Cardiac muscle cell (in vitro differentiated cells and primary cell): ENCODE measurements around the gene BAZ2A. TPM values are rescaled to one million over a fixed set of nuclear protein-coding genes. Genes with fewer than 3 reads are reported as not detected.

Experiments used
- DNase-seq, 2 donors: peaks; one replicate each; pipeline versions ENCODE4 v3.0.0 to v3.0.0-alpha.2; 2010 to 2017; ENCODE audit warnings: low read depth in 1 of 2, low spot score in 1 of 2
- H3K27ac ChIP-seq: fragments of 200-600 bp; sonication (generic); 2 replicates; pipeline ENCODE4 v1.5.1; 2016
- H3K27me3 ChIP-seq: fragments of 200-600 bp; sonication (generic); 2 replicates; pipeline ENCODE4 v1.6.0; 2016; ENCODE audit warnings: control low read depth
- H3K36me3 ChIP-seq: fragments of 200-600 bp; sonication (generic); 2 replicates; pipeline ENCODE4 v1.5.1; 2016; ENCODE audit warnings: control low read depth
- H3K4me1 ChIP-seq: fragments of 200-600 bp; sonication (generic); 2 replicates; pipeline ENCODE4 v1.8.1; 2017; ENCODE audit warnings: low read depth, mild to moderate bottlenecking, mixed run types
- H3K4me3 ChIP-seq: fragments of 200-600 bp; sonication (generic); 2 replicates; pipeline ENCODE4 v1.5.1; 2016; ENCODE audit warnings: mild to moderate bottlenecking
- H3K9me3 ChIP-seq: fragments of 200-600 bp; sonication (generic); 2 replicates; pipeline ENCODE4 v1.5.1; 2017; ENCODE audit warnings: low read depth, mild to moderate bottlenecking, control low read depth
- polyA plus RNA-seq: library from polyadenylated mRNA; unstranded; fragments of >200 nt; fragmentation: Nextera tagmentation; extraction: Ambion mirVana; gene quantifications from 2 replicates; pipeline ENCODE4 v1.2.1, GENCODE V29; 2016
- total RNA-seq: library from RNA; depleted of rRNA; stranded (reverse); fragments of >200 nt; gene quantifications from 2 replicates; pipeline ENCODE4 v1.2.3, GENCODE V29; 2016
- TF ChIP-seq, protein P1 (sequence below): IDR thresholded peaks from 2 replicates; pipeline ENCODE4 v1.5.1; 2012; ENCODE audit warnings: low read depth, mild to moderate bottlenecking, low read length

BAZ2A gene
- total and polyA plus RNA-seq, 2 experiments from 2014 or later, result 65.0 to 153 TPM

DNA sequence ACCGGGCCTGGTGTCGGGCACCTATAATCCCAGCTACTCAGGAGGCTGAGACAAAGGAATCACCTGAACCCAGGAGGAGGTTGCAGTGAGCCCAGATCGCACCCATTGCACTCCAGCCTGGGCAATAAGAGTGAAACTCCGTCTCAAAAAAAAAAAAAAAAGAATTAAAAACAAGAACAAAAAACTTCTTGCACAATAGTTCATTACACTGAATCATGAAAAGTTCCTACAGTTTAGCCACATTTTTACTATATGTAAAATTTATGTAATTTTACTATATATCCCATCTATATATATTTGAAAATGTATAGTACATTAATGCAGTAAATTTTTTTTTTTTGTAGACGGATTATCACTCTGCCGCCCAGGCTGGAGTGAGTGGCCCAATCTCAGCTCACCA lies 11.1 kb upstream of the BAZ2A start:
- peaks cover 65% of the 10 kb centered on the region for H3K36me3 ChIP-seq

GRCh38 chr12:56637621-56638020 lies 7.5 kb upstream of the BAZ2A start:
- H3K27ac ChIP-seq, result peak overlapping the region; percentile 88
- TF ChIP-seq, protein P1, sequence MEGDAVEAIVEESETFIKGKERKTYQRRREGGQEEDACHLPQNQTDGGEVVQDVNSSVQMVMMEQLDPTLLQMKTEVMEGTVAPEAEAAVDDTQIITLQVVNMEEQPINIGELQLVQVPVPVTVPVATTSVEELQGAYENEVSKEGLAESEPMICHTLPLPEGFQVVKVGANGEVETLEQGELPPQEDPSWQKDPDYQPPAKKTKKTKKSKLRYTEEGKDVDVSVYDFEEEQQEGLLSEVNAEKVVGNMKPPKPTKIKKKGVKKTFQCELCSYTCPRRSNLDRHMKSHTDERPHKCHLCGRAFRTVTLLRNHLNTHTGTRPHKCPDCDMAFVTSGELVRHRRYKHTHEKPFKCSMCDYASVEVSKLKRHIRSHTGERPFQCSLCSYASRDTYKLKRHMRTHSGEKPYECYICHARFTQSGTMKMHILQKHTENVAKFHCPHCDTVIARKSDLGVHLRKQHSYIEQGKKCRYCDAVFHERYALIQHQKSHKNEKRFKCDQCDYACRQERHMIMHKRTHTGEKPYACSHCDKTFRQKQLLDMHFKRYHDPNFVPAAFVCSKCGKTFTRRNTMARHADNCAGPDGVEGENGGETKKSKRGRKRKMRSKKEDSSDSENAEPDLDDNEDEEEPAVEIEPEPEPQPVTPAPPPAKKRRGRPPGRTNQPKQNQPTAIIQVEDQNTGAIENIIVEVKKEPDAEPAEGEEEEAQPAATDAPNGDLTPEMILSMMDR, result no peak

More for the DNA sequence above, 11.1 kb upstream of the BAZ2A start:
- H3K4me1 ChIP-seq, result peaks cover 20% of the 10 kb centered on the region
- DNase-seq, result no peak
- no peaks in the 10 kb centered on the region for H3K9me3 ChIP-seq
- no peak overlapping the region for H3K4me3 ChIP-seq
- peak overlapping the region; percentile 51 for H3K27ac ChIP-seq
- H3K27me3 ChIP-seq, result no peaks in the 10 kb centered on the region
- TF ChIP-seq, protein P1, result no peak

DNA sequence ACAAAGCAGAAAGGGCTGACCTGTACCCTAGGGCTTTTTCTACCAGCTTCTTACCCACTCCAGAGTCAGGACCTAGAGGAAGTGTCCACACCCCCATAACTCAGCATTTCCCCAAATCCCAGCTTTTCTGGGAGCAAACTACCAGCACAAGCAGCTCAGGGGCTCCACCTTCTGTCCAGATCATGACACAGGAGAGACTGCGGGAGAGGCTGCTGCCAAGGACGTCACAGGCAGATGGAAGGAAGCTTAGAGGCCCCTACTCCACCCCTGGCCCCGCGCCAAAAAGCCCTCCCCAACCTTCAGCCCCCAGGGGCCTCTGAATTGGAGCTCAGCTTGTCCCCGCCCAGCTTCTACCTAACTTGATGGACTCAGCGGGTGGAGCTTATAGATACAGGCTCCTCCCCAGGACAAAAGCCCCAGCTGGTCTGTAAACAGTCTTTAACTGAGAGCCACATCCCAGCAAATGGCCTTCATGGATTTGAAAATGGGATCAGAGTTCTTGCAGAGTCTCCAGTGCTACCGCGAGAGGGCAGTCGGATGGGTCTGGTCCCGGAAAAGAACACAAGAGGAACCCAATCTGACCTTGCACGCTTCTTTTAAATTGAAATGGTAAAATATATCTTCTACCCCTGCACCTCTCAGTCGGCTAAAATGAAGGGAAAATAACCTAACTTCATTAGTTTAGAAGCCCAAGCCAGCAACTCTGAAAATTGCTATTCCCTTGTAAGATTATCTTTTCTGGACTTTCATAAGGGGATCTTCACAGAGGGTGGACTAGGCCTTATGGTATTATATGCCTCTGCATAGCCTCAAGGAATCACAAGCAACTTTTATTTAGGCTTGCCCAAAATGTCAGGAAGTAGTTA lies 6.8 kb upstream of the BAZ2A start:
- Histone ChIP-seq H3K4me3 (peak overlapping the region; percentile 86), H3K27ac (peak overlapping the region; percentile 88), H3K9me3 (no peaks in the 10 kb centered on the region), H3K27me3 (no peaks in the 10 kb centered on the region), H3K4me1 (peaks cover 18% of the 10 kb centered on the region), H3K36me3 (peaks cover 36% of the 10 kb centered on the region)
- TF ChIP-seq, protein P1, result peak; percentile 71
- DNase-seq, result peak; percentile 99 to 100

More at GRCh38 chr12:56637621-56638020, 7.5 kb upstream of the BAZ2A start:
- Histone ChIP-seq H3K36me3 (peaks cover 43% of the 10 kb centered on the region), H3K4me1 (peaks cover 13% of the 10 kb centered on the region), H3K4me3 (no peak overlapping the region), H3K9me3 (no peaks in the 10 kb centered on the region), H3K27me3 (no peaks in the 10 kb centered on the region)
- no peak for DNase-seq

GRCh38 chr12:56635806-56636674 lies 5.9 kb upstream of the BAZ2A start:
- Histone ChIP-seq H3K4me1 (peaks cover 23% of the 10 kb centered on the region), H3K9me3 (no peaks in the 10 kb centered on the region), H3K4me3 (peak overlapping the region; percentile 86), H3K36me3 (peaks cover 28% of the 10 kb centered on the region), H3K27me3 (no peaks in the 10 kb centered on the region), H3K27ac (peak overlapping the region; percentile 88)
- peak; percentile 85 to 91 for DNase-seq
- TF ChIP-seq, protein P1, result no peak
